BLaER1 treated with 17β-estradiol and CSF1 and Interleukin-3, amounts not matched to agents 10 nM and 100 nM (cell line): ENCODE measurements around the gene IL17RC.

Experiments
- H3K27ac ChIP-seq, 11 experiments: shearing (Covaris generic); formaldehyde crosslinking; 2 replicates each; pipeline ENCODE4 v1.8.1; 2022
- H3K27me3 ChIP-seq, 11 experiments: shearing (Covaris generic); formaldehyde crosslinking; 2 replicates each; pipeline ENCODE4 v1.8.1; 2022
- H3K36me3 ChIP-seq, 11 experiments: shearing (Covaris generic); formaldehyde crosslinking; 2 replicates each; pipeline ENCODE4 v1.8.1; 2022
- H3K4me1 ChIP-seq, 10 experiments: shearing (Covaris generic); formaldehyde crosslinking; 2 replicates each; pipeline ENCODE4 v1.8.1; 2022
- H3K4me2 ChIP-seq, 11 experiments: shearing (Covaris generic); formaldehyde crosslinking; 2 replicates each; pipeline ENCODE4 v1.8.1; 2022
- H3K4me3 ChIP-seq, 10 experiments: shearing (Covaris generic); formaldehyde crosslinking; 2 replicates each; pipeline ENCODE4 v1.8.1; 2022
- H3K9ac ChIP-seq, 11 experiments: shearing (Covaris generic); formaldehyde crosslinking; 2 replicates each; pipeline ENCODE4 v1.8.1; 2022
- H3K9me3 ChIP-seq, 11 experiments: shearing (Covaris generic); formaldehyde crosslinking; replicated peaks in 1 of 11; 2 replicates each; pipeline ENCODE4 v1.8.1; 2022
- H4K20me1 ChIP-seq, 11 experiments: shearing (Covaris generic); formaldehyde crosslinking; 2 replicates each; pipeline ENCODE4 v1.8.1; 2022
- Cebpa-rat ChIP-seq, 11 experiments: shearing (Covaris generic); IDR thresholded peaks; 2 replicates each; pipeline ENCODE4 v1.8.1; 2022

The IL17RC gene

DNA sequence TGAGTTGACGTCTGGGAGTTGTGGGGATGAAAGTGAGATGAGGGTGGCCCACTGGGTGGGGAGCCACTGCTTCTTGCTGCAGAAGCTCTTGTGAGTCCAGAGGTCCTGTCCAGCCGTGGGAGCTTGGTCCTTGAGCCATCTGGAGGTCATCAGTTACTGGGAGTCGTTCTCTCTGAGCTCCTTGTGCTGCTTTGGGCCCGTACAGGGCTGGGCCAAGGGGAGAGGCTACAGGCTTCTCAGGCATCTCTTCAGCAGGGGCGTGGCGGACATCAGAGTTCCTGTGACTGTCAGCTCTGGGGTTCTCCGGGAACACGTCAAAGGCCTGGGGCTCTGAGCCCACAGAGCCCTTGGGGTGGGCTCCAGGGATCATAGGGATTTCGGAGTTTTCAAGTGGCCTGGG, 32.7 kb downstream of the IL17RC start:
- no peak overlapping the region for H3K4me3 ChIP-seq
- peaks cover 0 to 31% (median 0%) of the 10 kb centered on the region in 11 experiments; a peak in 4 of 22 replicates for H4K20me1 ChIP-seq
- no peak overlapping the region for H3K27ac ChIP-seq
- H3K4me2 ChIP-seq: peak overlapping the region in 2 of 11 experiments; percentile 82 to 99; a peak in 2 of 22 replicates
- peaks cover 11 to 49% (median 25%) of the 10 kb centered on the region in 11 experiments; a peak in 19 of 22 replicates for H3K36me3 ChIP-seq
- H3K4me1 ChIP-seq: peaks cover 22 to 45% (median 37%) of the 10 kb centered on the region in 10 experiments
- H3K9ac ChIP-seq: peak overlapping the region in 2 of 11 experiments; percentile 6 to 38; a peak in 4 of 22 replicates
- H3K9me3 ChIP-seq: peaks cover 0 to 4% (median 0%) of the 10 kb centered on the region in 11 experiments; a peak in 1 of 22 replicates
- no peaks in the 10 kb centered on the region for H3K27me3 ChIP-seq
- no peak for TF ChIP-seq Cebpa-rat (IDR thresholded peaks at IDR 0.05)

DNA sequence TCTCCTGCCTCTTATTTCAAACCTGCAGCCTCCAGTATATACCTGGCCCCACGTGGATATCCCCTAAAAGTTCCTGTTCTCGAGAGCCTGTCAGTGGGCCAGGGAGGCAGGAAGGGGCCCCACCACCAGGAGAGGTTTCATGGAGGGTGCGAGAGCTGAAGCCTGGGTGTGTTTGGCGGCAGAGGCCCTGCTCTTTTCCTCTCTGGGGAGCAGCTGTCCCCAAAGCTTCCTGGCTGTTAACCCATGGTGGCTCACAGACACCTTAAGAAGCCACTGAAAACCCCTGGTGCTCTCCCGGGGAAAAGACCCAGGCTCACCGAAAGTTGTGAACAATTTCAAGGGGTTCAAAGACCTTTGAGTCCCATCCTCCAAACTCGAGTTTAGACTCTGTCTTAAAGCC, 34.2 kb downstream of the IL17RC start:
- peak overlapping the region; percentile 82 to 100 (median 98) for H3K4me2 ChIP-seq
- peaks cover 0 to 31% (median 0%) of the 10 kb centered on the region in 11 experiments; a peak in 3 of 22 replicates for H4K20me1 ChIP-seq
- peaks cover 0 to 4% (median 0%) of the 10 kb centered on the region in 11 experiments; a peak in 1 of 22 replicates for H3K9me3 ChIP-seq
- peaks cover 6 to 36% (median 17%) of the 10 kb centered on the region in 11 experiments; a peak in 18 of 22 replicates for H3K36me3 ChIP-seq
- peak overlapping the region in 7 of 11 experiments; percentile 27 to 57 (median 48); a peak in 9 of 22 replicates for H3K27ac ChIP-seq
- peak overlapping the region; percentile 61 to 81 (median 74); a peak in 20 of 22 replicates for H3K9ac ChIP-seq
- H3K27me3 ChIP-seq: no peaks in the 10 kb centered on the region
- H3K4me3 ChIP-seq: peak overlapping the region; percentile 69 to 84 (median 75); a peak in 19 of 20 replicates
- H3K4me1 ChIP-seq: peaks cover 28 to 59% (median 44%) of the 10 kb centered on the region in 10 experiments
- TF ChIP-seq Cebpa-rat (IDR thresholded peaks at IDR 0.05): no peak

DNA sequence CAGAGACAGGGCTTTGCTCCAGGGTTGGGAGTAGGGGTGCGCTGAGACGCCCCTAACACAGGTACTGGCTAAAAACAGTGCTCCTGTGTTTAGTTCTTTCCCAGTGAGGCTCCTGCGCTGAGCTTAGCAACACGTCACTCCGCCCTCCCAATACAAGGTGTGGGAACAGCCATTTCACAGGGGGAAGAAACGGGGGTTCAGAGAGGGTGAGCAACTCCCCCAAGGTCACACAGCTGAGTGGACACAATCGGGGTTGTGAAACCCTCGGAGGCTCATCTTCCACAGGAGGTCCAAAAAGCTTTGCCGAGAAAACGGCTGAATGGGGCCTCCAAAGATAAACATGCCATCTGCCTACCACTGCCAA, 34.7 kb downstream of the IL17RC start:
- Histone ChIP-seq H3K27ac (peak overlapping the region in 8 of 11 experiments; percentile 17 to 57 (median 44); a peak in 13 of 22 replicates), H3K9ac (peak overlapping the region; percentile 61 to 81 (median 74))

DNA sequence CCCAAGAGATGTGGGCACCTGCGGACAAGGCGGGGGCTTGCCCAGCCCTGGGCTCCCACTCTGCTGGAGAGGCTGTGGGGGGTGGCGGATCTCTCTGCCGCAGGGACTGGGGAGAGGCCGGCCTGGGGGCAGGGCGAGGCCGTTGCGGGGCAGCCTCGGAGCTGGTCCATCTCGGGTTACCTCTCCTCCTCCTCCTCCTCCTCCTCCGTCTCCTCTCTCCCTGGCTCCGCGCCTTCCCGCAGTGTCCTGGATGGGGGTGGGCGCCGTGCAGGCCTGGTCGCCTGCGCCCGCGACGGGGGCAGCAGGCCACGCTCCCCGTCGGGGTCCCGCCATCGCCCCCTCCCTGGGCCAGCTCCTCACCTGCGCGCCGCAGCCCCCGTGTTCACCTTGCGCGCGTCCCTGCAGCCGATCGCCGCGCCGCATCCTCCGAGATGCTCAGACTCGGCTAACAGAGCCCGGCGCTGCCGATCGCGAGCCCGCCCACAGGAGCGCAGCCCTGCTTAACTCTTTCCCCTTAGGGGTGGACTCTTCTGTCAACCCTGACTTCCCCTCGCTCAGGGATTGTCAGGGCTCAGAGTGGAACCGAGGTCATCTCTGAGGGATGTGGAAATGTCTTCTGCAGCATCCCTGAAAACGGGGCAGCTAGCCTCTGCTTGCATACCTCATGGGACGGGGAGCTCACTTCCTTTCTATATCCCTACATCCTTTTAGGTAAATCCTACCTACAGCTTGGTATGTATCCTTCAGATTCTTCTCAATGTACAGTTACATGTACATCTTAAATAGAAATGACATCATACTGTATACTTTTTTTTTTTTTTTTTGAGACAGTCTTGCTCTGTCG, 35.3 kb downstream of the IL17RC start, which contains the start of gene PRRT3:
Gene PRRT3, minus strand, starts transcription at position 447 of the 844 bp plus-strand sequence. CDS start 2,293 bp downstream, outside the sequence.
- no peaks in the 10 kb centered on the region for H3K9me3 ChIP-seq
- H3K4me2 ChIP-seq: peak within 1 kb of the TSS; percentile 82 to 100 (median 98)
- peaks cover 0 to 26% (median 8%) of the 10 kb centered on the region in 11 experiments; a peak in 17 of 22 replicates for H3K36me3 ChIP-seq
- H3K9ac ChIP-seq: peak within 1 kb of the TSS; percentile 61 to 81 (median 74)
- peak within 1 kb of the TSS; percentile 69 to 84 (median 75) for H3K4me3 ChIP-seq
- peak within 1 kb of the TSS in 8 of 11 experiments; percentile 17 to 57 (median 44); a peak in 13 of 22 replicates for H3K27ac ChIP-seq
- TF ChIP-seq Cebpa-rat (IDR thresholded peaks at IDR 0.05): no peak
- H3K4me1 ChIP-seq: peaks cover 28 to 59% (median 44%) of the 10 kb centered on the region in 10 experiments
- H4K20me1 ChIP-seq: peaks cover 0 to 28% (median 0%) of the 10 kb centered on the region in 11 experiments; a peak in 3 of 22 replicates
- H3K27me3 ChIP-seq: no peaks in the 10 kb centered on the region

More for the DNA sequence above, 34.7 kb downstream of the IL17RC start:
- Histone ChIP-seq H3K9me3 (peaks cover 0 to 4% (median 0%) of the 10 kb centered on the region in 11 experiments; a peak in 1 of 22 replicates), H4K20me1 (peaks cover 0 to 31% (median 0%) of the 10 kb centered on the region in 11 experiments; a peak in 3 of 22 replicates), H3K27me3 (no peaks in the 10 kb centered on the region), H3K36me3 (peaks cover 2 to 32% (median 13%) of the 10 kb centered on the region in 11 experiments; a peak in 18 of 22 replicates), H3K4me2 (peak overlapping the region; percentile 82 to 100 (median 98)), H3K4me3 (peak overlapping the region; percentile 69 to 84 (median 75)), H3K4me1 (peaks cover 28 to 59% (median 44%) of the 10 kb centered on the region in 10 experiments)
- TF ChIP-seq Cebpa-rat (IDR thresholded peaks at IDR 0.05): no peak

DNA sequence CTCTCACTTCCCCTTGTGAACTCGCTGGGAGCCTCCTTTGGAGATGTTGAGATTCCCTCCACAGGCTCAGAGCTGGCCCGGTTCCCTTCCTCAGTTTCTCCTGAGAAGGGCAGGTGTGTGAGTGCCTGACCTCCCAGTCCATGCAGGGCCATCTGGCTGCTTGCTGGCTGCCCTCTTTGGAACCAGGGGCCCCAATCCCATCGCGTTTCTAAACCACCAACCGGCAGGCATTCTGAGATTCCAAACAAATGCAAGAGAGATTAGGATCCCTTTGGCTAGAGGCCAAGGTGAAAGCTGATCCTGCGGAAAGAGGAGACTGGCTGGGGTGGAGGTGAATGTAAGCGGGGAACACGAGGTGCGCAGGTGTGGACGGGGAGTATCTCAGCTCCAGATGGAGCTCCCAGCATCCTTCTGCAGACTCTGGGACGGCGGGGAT, 38.2 kb downstream of the IL17RC start:
- Histone ChIP-seq H4K20me1 (peaks cover 0 to 2% (median 0%) of the 10 kb centered on the region in 11 experiments; a peak in 2 of 22 replicates), H3K36me3 (no peaks in the 10 kb centered on the region; a peak in 2 of 22 replicates), H3K4me1 (peaks cover 28 to 59% (median 42%) of the 10 kb centered on the region in 10 experiments), H3K9ac (no peak overlapping the region), H3K27me3 (no peaks in the 10 kb centered on the region), H3K4me3 (no peak overlapping the region), H3K9me3 (no peaks in the 10 kb centered on the region), H3K4me2 (peak overlapping the region in 9 of 11 experiments; percentile 4 to 75 (median 44); a peak in 16 of 22 replicates), H3K27ac (no peak overlapping the region)
- TF ChIP-seq Cebpa-rat (IDR thresholded peaks at IDR 0.05): no peak

DNA sequence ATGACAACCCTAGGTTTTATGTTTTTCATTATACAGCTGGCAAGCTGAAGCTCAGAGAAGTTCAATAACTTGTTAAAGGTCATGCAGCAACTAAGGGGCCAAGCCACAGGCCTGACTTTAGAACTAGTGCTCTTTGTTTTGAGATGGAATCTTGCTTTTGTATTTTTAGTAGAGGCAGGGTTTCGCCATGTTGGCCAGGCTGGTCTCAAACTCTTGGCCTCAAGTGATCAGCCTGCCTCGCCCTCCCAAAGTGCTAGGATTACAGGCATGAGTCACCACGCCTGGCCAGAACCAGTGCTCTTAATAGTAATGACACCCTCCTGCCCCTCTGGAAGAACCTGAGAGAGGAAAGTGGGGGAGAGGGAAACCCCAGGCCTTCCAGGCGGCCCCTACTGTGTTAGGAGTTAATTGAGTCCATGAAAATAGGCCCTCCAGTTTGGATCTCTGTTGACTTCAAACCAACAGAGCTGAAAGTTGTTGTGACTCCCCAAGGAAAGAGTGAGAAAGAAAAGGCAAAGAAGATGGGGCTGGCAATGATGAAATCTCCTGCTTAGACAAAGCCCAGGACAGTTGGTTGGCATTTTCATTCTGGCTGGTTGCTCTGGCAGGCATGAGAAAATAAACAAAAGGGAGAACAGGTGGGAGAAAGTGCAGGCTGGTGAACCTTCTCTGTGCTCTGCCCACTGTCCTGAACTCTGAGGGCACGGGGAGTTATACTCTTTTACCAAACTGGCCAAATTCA, 38.9 kb downstream of the IL17RC start:
- H3K9me3 ChIP-seq: no peaks in the 10 kb centered on the region
- no peak overlapping the region for H3K9ac ChIP-seq
- peaks cover 0 to 7% (median 0%) of the 10 kb centered on the region in 11 experiments; a peak in 7 of 22 replicates for H3K36me3 ChIP-seq
- peaks cover 23 to 52% (median 35%) of the 10 kb centered on the region in 10 experiments for H3K4me1 ChIP-seq
- H3K27ac ChIP-seq: no peak overlapping the region
- H4K20me1 ChIP-seq: no peaks in the 10 kb centered on the region; a peak in 1 of 22 replicates
- H3K4me2 ChIP-seq: peak overlapping the region in 2 of 11 experiments; percentile 68 to 75; a peak in 4 of 22 replicates
- no peak overlapping the region for H3K4me3 ChIP-seq
- TF ChIP-seq Cebpa-rat (IDR thresholded peaks at IDR 0.05): no peak
- no peaks in the 10 kb centered on the region for H3K27me3 ChIP-seq

DNA sequence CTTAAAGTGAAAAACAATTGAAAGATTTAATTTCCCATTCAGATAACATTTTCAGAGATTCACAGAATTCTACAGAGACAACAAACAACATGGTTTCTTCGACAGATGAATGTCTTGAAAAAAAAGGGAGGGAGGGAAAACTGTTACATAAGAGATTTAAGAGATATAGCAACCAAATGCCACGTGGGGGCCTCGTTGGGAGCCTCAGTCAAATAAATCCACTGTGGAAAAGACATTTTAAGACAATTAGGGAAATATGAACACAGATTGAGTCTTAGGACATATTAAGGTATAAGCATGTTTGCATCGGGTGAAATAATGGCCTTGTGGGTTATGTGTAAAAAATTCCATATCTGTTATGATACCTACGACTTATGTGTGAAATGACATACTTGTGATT, 40.3 kb downstream of the IL17RC start:
- H4K20me1 ChIP-seq: no peaks in the 10 kb centered on the region
- peaks cover 12 to 38% (median 24%) of the 10 kb centered on the region in 10 experiments; a peak in 15 of 20 replicates for H3K4me1 ChIP-seq
- no peak for TF ChIP-seq Cebpa-rat (IDR thresholded peaks at IDR 0.05)
- no peaks in the 10 kb centered on the region for H3K27me3 ChIP-seq
- no peak overlapping the region for H3K27ac ChIP-seq
- H3K4me3 ChIP-seq: no peak overlapping the region
- H3K9me3 ChIP-seq: no peaks in the 10 kb centered on the region
- peaks cover 4 to 21% (median 11%) of the 10 kb centered on the region in 11 experiments; a peak in 17 of 22 replicates for H3K36me3 ChIP-seq
- H3K9ac ChIP-seq: no peak overlapping the region
- no peak overlapping the region for H3K4me2 ChIP-seq

DNA sequence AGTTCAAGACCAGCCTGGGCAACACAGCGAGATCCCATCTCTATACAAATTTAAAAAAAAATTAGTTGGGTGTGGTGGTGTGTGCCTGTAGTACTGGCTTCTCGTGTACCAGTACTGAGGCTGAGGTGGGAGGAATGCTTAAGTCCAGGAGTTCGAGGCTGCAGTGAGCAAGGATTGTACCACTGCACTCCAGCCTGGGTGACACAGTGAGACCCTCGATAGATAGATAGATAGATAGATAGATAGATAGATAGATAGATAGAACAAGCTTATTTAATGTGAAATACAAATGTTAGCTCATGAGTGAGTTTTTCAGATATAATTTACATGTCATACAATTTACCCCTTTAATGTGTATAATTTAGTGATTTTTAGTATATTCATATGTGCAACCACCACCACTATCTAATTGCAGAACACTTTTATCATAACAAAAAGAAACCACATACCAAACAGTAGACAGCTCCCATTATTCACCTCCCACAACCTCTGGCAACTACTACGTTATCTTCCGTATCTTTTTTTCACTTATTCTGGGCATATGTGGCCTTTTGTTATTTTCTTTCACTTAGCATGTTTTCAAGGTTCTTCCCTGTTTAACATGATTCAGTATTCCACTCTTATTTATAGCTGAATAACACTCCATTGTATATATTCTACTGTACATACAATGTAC, 48.4 kb downstream of the IL17RC start:
- no peak overlapping the region for H3K27ac ChIP-seq
- H3K36me3 ChIP-seq: peaks cover 71 to 97% (median 86%) of the 10 kb centered on the region in 11 experiments
- no peaks in the 10 kb centered on the region for H4K20me1 ChIP-seq
- no peak for TF ChIP-seq Cebpa-rat (IDR thresholded peaks at IDR 0.05)
- no peak overlapping the region for H3K4me3 ChIP-seq
- no peak overlapping the region for H3K4me2 ChIP-seq
- H3K4me1 ChIP-seq: no peaks in the 10 kb centered on the region; a peak in 2 of 20 replicates
- H3K27me3 ChIP-seq: no peaks in the 10 kb centered on the region
- H3K9me3 ChIP-seq: no peaks in the 10 kb centered on the region
- H3K9ac ChIP-seq: no peak overlapping the region
